KBM-7 (cell line): ENCODE measurements around the gene NEU4.

Experiments
- DNase-seq: peaks from one replicate; pipeline ENCODE4 v3.0.0-alpha.2; 2015
- in situ Hi-C: fragments of 300-500 bp; cut with MboI; formaldehyde crosslinking; loops from 2 replicates; pipeline ENCODE4 v1.14.3; 2020; ENCODE audit warnings: low sequenced_read_pairs, low pct_unique_long_range_greater_than_20kb, mixed read lengths

NEU4 gene

DNA sequence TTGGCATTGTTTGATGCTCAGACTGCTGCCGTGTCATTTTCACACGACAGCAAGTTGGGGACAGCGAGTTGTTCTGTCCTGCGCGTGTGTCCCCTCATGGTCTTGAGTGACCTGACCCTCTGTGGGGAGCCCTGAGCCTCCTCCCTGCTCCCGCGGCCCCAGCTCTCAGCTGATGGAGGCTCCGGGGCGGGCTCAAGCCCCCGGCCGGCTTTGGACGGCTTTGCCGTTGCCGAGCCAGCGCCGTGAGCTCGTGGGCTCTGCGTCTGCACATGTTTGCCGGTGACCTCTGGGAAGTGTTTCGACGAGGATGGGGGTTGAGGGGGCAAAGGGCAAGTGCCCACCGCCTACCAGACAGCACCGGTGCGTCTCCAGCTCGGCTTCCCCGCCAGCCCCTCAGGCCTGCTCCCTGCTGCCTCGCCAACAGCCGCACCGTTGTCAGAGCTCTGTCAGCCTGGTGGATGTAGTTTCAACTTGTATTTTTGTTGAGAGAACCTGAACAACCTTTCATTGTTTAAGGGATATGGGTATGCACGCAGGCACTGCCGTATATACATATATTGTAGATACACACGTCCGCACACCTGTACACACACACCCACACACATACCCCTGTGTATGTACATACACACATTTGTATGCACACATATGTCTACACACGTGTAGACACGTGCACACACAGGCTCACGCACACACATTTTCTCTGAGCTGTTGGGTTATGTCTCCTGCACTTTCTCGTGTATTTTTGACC, 36.0 kb downstream of the NEU4 start:
- no peak for DNase-seq
- in situ Hi-C loops, result no loop called here

DNA sequence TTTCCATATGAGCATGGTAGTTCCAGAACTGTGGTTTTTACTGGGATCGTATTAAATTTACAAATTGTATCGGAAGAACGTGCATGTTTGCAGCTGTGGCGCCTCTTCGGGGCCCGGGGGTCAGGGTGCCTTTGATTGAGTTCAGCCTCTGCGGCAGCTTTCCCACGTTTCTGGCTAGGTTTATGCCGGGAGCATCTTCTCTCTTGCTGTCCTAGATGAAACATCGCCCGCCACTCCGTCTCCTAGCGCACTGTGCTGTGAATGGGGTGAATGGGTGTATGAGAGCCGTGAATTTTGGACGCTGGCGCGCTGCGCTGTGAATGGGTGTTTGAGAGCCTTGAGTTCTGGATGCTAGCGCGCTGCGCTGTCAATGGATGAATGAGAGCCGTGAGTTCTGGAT, 37.4 kb downstream of the NEU4 start:
- DNase-seq, result no peak
- in situ Hi-C loops, result no loop called here

GRCh38 chr2:241848761-241849615, 40.0 kb downstream of the NEU4 start:
- DNase-seq, result no peak
- in situ Hi-C loops, result no loop called here

GRCh38 chr2:241849616-241850543, 40.9 kb downstream of the NEU4 start:
- in situ Hi-C loops, result no loop called here
- no peak for DNase-seq

- in situ Hi-C loops, result no loop called here
- DNase-seq, result no peak
These were observed 41.7 kb downstream of the NEU4 start for GRCh38 chr2:241850544-241851324.

- DNase-seq, result no peak
- in situ Hi-C loops, result no loop called here
These were observed 42.5 kb downstream of the NEU4 start for GRCh38 chr2:241851325-241852115.

- no peak for DNase-seq
- in situ Hi-C loops, result no loop called here
These were observed 43.4 kb downstream of the NEU4 start for GRCh38 chr2:241852116-241852980.

DNA sequence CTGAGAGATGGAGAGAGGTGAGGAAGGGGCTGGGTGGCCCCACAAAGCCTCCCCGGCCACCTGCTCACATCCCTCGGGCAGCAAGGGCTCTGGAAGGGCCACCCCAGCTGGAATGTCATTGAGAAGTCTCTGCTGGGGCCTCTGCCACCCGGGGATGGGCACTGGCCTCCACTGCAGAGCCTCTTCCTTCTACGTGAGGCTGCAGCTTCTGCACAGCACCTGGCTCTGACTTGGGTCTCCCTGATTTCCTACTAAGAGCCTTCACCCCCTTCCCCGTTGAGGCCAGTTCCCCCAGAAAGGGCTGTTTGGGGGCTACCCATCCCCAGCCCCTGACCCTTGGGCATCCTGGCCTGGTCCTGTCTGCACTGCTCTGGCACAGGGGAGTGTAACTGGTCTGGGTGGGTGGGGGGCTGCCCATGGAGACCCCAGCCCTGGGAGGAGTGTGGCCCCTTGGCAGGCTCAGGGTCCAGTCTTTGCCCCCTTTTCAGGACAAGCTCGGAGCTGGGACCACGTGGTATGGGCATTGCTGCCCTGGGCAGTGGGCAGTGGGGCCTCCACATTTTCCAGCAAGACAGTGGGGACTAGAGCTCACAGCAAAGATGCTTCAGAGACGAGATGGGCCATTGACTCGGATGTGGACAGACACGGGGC, 44.1 kb downstream of the NEU4 start:
- in situ Hi-C loops, result no loop called here

GRCh38 chr2:241853651-241854341, 44.8 kb downstream of the NEU4 start:
- in situ Hi-C loops, result no loop called here
- DNase-seq, result no peak

More for the DNA sequence above, 44.1 kb downstream of the NEU4 start:
- no peak for DNase-seq

- in situ Hi-C loops, result no loop called here
- DNase-seq, result no peak
These were observed 45.6 kb downstream of the NEU4 start for GRCh38 chr2:241854342-241855244.

DNA sequence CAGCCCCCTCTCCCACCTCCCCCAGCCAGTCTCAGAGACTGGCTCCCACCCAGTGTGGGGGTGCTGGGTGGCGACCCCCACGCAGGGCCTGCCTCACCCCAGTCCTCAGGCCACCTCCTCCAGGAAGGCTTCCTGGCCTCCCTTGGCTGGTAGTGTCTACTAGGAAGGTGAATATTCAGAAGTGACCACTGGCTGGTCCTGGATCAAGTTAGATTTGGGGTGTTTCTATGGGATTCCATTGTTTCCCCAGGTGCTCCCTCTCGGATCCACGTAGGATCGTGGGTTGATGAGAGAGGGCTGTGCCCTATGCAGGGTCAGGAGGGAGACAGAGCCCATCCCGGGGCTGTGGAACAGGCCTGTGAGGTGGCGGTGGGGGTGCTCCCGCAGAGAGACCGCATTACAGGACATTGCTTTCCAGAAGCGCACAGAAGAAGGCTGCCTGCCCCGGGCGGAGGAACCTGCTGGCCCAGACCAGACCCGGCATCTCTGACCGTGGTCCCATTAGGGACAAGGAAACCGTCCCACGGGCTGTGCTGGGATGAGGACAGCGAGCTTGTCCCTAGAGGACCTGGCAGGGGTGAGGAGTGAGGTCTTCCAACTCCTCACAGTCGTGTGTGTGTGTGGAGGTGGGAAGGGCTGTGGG, 46.4 kb downstream of the NEU4 start:
- no peak for DNase-seq
- in situ Hi-C loops, result no loop called here

DNA sequence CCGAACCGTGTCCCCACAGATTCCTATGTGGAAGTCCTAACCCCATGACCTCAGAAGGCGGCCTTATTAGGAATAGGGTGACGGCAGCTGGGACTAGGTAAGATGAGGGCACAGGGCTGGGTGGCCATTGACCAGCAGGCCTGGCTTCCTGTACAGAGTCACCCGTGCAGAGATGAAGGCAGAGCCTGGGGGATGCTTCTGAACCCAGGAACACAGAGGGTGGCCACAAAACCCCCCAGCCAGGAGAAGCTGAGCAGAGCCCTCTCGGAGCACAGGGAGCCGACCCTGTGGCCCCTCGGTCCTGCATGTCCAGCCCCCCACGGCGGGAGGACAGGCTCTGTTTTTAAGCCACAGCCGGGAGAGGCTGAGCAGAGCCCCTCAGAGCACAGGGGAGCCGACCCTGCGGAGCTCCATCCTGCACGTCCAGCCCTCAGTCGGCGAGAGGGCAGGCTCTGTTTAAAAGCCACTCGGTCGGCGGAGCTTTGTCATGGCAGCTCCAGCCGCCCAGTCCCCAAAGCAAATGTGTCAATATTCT, 47.0 kb downstream of the NEU4 start:
- in situ Hi-C loops, result no loop called here
- no peak for DNase-seq

DNA sequence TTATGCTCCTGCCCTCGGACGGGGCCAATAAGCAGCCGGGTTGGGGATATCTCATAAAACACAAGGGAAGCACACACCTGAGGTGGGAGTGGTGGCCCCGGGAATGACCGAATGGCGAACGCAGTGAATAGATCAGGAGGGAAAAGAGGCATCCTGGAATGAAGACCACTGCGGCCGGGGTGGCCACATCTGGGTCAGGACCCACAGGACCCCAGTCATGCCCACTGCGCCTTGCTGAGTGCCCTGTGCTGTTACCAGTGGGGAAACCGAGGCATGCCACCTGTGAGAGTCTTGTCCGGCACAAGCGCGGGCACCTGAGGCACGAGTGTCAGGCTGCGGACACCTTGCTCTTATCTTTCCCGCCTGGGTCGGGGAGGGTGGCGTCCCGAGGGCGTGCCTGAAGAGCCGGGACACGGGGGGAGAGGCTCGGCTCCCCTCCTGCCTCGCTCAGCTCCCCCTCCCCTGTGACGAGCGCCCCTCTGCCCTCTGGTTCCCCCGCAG, 48.1 kb downstream of the NEU4 start:
- DNase-seq, result no peak
- in situ Hi-C loops, result no loop called here

GRCh38 chr2:241857572-241858121, 48.7 kb downstream of the NEU4 start:
- in situ Hi-C loops, result no loop called here
- DNase-seq, result no peak
